HCT116 (cell line): Measurements from ENCODE around the gene KRIT1. TPM values are rescaled to one million over a fixed set of nuclear protein-coding genes. Genes with fewer than 3 reads are reported as not detected.

Experiments
- ATAC-seq: fragments of 200-7000 bp; cut with Tn5 transposase; 2 replicates; pipeline ENCODE4 v1.9.1; 2020; ENCODE audit warnings: mild to moderate bottlenecking, moderate library complexity
- BruUV-seq: library from RNA; stranded (reverse); fragments of 400-500 nt; replicated peaks from 2 replicates; lab custom pipeline; 2021; lab: Mats Ljungman, UMichigan
- CTCF ChIA-PET: fragments of 300-600 bp; sonication (Branson Sonifier 250); formaldehyde crosslinking; loops from one replicate; lab custom pipeline; 2021; ENCODE audit warnings: antibody characterized with exemption; lab: Charles Lee
- POLR2A ChIA-PET: fragments of 300-600, 350-600 bp; sonication (Branson Sonifier 250); formaldehyde crosslinking; loops from one replicate; lab custom pipeline; 2021; ENCODE audit warnings: antibody characterized with exemption; lab: Charles Lee
- RAD21 ChIA-PET, 2 experiments: fragments of 300-600 bp; sonication (Branson Sonifier 250); formaldehyde crosslinking; loops; one replicate each; lab custom pipeline; 2023; ENCODE audit warnings: low total read pairs in 2 of 2; ENCODE audit not compliant: uncharacterized antibody in 2 of 2, unreplicated experiment in 2 of 2, low non-redundant PET in 1 of 2; lab: Charles Lee
- DNase-seq: peaks from one replicate; pipeline ENCODE4 v3.0.0-alpha.2; 2010; ENCODE audit warnings: low read depth, low spot score
- H2AFZ ChIP-seq: fragments of 200-600 bp; shearing (Covaris generic), sonication (generic); 2 replicates; pipeline ENCODE4 v1.6.1; 2017; ENCODE audit warnings: low read depth, mixed run types, mixed read lengths, antibody characterized with exemption, low read length; ENCODE audit not compliant: poor library complexity, severe bottlenecking
- H3K27ac ChIP-seq: 2 replicates; pipeline ENCODE4 v1.5.1; 2012; ENCODE audit warnings: low read depth, low read length
- H3K27me3 ChIP-seq: fragments of 200-600 bp; sonication (generic); 2 replicates; pipeline ENCODE4 v1.6.1; 2016; ENCODE audit warnings: mixed run types, low read length, mixed read lengths; ENCODE audit not compliant: insufficient read depth
- H3K36me3 ChIP-seq, 2 experiments: fragments of 200-500 bp in 1 of 2; fragments of 200-600 bp in 1 of 2; sonication (Bioruptor generic) in 1 of 2; sonication (generic) in 1 of 2; 2 replicates each; pipeline versions ENCODE4 v1.5.1 to v1.6.1; 2014 to 2016; ENCODE audit warnings: low read length in 2 of 2, inconsistent platforms in 1 of 2, mixed read lengths in 1 of 2, mixed run types in 1 of 2; ENCODE audit not compliant: insufficient read depth in 2 of 2, control insufficient read depth in 1 of 2
- H3K4me1 ChIP-seq, 2 experiments: fragments of 200-600 bp in 1 of 2; sonication (generic) in 1 of 2; 2 replicates each; pipeline versions ENCODE4 v1.5.1 to v1.6.1; 2012 to 2017; ENCODE audit warnings: low read length in 2 of 2, inconsistent platforms in 1 of 2, mild to moderate bottlenecking in 1 of 2, mixed read lengths in 1 of 2, mixed run types in 1 of 2, moderate library complexity in 1 of 2; ENCODE audit not compliant: insufficient read depth in 2 of 2, control insufficient read depth in 1 of 2
- H3K4me2 ChIP-seq: fragments of 200-600 bp; sonication (generic); 2 replicates; pipeline ENCODE4 v1.6.1; 2017; ENCODE audit warnings: mixed run types, low read length, mixed read lengths
- H3K4me3 ChIP-seq, 2 experiments: fragments of 200-600 bp in 1 of 2; sonication (generic) in 1 of 2; replicated peaks in 1 of 2; 2 replicates each; pipeline ENCODE4 v1.5.1; 2011 to 2016; ENCODE audit warnings: low read length in 2 of 2, control low read depth in 1 of 2, low read depth in 1 of 2, mild to moderate bottlenecking in 1 of 2, mixed read lengths in 1 of 2, mixed run types in 1 of 2
- H3K79me2 ChIP-seq: fragments of 200-600 bp; sonication (generic); 2 replicates; pipeline ENCODE4 v1.6.1; 2017; ENCODE audit warnings: mild to moderate bottlenecking, mixed run types, low read length, moderate library complexity, mixed read lengths; ENCODE audit not compliant: insufficient read depth
- H3K9ac ChIP-seq: fragments of 200-600 bp; sonication (generic); 2 replicates; pipeline ENCODE4 v1.6.1; 2016; ENCODE audit warnings: low read length, mixed read lengths
- H3K9me2 ChIP-seq: fragments of 200-600 bp; sonication (generic), shearing (Covaris generic); 2 replicates; pipeline ENCODE4 v1.6.1; 2017; ENCODE audit warnings: mixed run types, mild to moderate bottlenecking, moderate library complexity; ENCODE audit not compliant: insufficient read depth
- H3K9me3 ChIP-seq, 2 experiments: fragments of 200-500 bp in 1 of 2; fragments of 200-600 bp in 1 of 2; sonication (Bioruptor generic) in 1 of 2; sonication (generic) in 1 of 2; 2 replicates each; pipeline ENCODE4 v1.6.1; 2014 to 2017; ENCODE audit warnings: low read length in 2 of 2, mixed read lengths in 2 of 2, inconsistent platforms in 1 of 2, low read depth in 1 of 2, mild to moderate bottlenecking in 1 of 2, mixed run types in 1 of 2, moderate library complexity in 1 of 2; ENCODE audit not compliant: control insufficient read depth in 1 of 2, insufficient read depth in 1 of 2
- H4K20me1 ChIP-seq: fragments of 200-600 bp; sonication (generic), shearing (Covaris generic); 2 replicates; pipeline ENCODE4 v1.6.1; 2017; ENCODE audit warnings: mixed run types, mild to moderate bottlenecking, moderate library complexity; ENCODE audit not compliant: insufficient read depth
- CEBPB ChIP-seq: IDR thresholded peaks from 2 replicates; pipeline ENCODE4 v1.6.1; 2012; ENCODE audit warnings: low read depth
- EGR1 ChIP-seq: IDR thresholded peaks from 2 replicates; pipeline ENCODE4 v1.6.1; 2012; ENCODE audit warnings: low read depth
- EZH2 ChIP-seq: fragments of 200-600 bp; sonication (generic); IDR thresholded peaks from 2 replicates; pipeline ENCODE4 v1.6.1; 2017; ENCODE audit warnings: antibody characterized with exemption, mixed run types
- FOSL1 ChIP-seq: IDR thresholded peaks from 2 replicates; pipeline ENCODE4 v1.6.1; 2012; ENCODE audit warnings: low read depth
- SP1 ChIP-seq: IDR thresholded peaks from 2 replicates; pipeline ENCODE4 v1.6.1; 2012; ENCODE audit warnings: low read depth
- SRF ChIP-seq: IDR thresholded peaks from 2 replicates; pipeline ENCODE4 v1.6.1; 2012; ENCODE audit warnings: low read depth
- TCF7L2 ChIP-seq: IDR thresholded peaks from 2 replicates; pipeline ENCODE4 v1.7.0; 2011; ENCODE audit warnings: borderline replicate concordance, inconsistent platforms; ENCODE audit not compliant: insufficient read depth, insufficient read length; ENCODE audit errors: extremely low read depth
- intact Hi-C: fragments of 100-400 bp; cut with micrococcal nuclease; formaldehyde crosslinking; loops from 2 replicates; pipeline ENCODE4 v1.10.0; 2022
- total RNA-seq: library from RNA; stranded (reverse); gene quantifications from one replicate; pipeline ENCODE4 v1.2.1, GENCODE V29; 2021; ENCODE audit not compliant: unreplicated experiment

KRIT1 gene
- total RNA-seq, 1 experiment from 2014 or later, result 32.4 TPM

GRCh38 chr7:92155108-92155739 lies 90.5 kb downstream of the KRIT1 start:
- DNase-seq (no peak), ATAC-seq (no peak)
- no peak overlapping the region for H3K4me2 ChIP-seq
- H3K27me3 ChIP-seq, result no peaks in the 10 kb centered on the region
- no peaks in the 10 kb centered on the region for H3K9me2 ChIP-seq
- no TSS peak for BruUV-seq
- ChIA-PET CTCF (no interaction called here), RAD21 (no interaction called here), POLR2A (no interaction called here)
- intact Hi-C loops, result no loop called here
- H3K4me1 ChIP-seq, result no peaks in the 10 kb centered on the region
- no peaks in the 10 kb centered on the region for H4K20me1 ChIP-seq
- H3K36me3 ChIP-seq, result no peaks in the 10 kb centered on the region
- H3K9ac ChIP-seq, result no peak overlapping the region
- H3K9me3 ChIP-seq, result no peaks in the 10 kb centered on the region
- no peak overlapping the region for H3K27ac ChIP-seq
- no peak overlapping the region for H3K4me3 ChIP-seq
- H3K79me2 ChIP-seq, result no peaks in the 10 kb centered on the region
- no peak overlapping the region for H2AFZ ChIP-seq
- TF ChIP-seq SRF (no peak), SP1 (no peak), TCF7L2 (no peak)

GRCh38 chr7:92150450-92151017 lies 95.2 kb downstream of the KRIT1 start:
- CTCF ChIA-PET, result no interaction called here

More at GRCh38 chr7:92150450-92151017, 95.2 kb downstream of the KRIT1 start:
- no peaks in the 10 kb centered on the region for H3K27me3 ChIP-seq
- TF ChIP-seq EGR1, result no peak
- TF ChIP-seq EZH2, result no peak
- no peak for TF ChIP-seq FOSL1
- TF ChIP-seq CEBPB, result no peak
- H3K27ac ChIP-seq, result no peak overlapping the region
- no peaks in the 10 kb centered on the region for H3K9me3 ChIP-seq
- no peak overlapping the region for H2AFZ ChIP-seq
- RAD21 ChIA-PET, result no interaction called here
- DNase-seq (no peak), ATAC-seq (no peak)
- H3K4me3 ChIP-seq, result no peak overlapping the region
- H3K79me2 ChIP-seq, result no peaks in the 10 kb centered on the region
- POLR2A ChIA-PET, result no interaction called here
- BruUV-seq, result no TSS peak
- H3K4me2 ChIP-seq, result no peak overlapping the region
- no peak overlapping the region for H3K9ac ChIP-seq
- peaks cover 5 to 9% of the 10 kb centered on the region in 2 experiments; a peak in 3 of 4 replicates for H3K4me1 ChIP-seq
- H3K36me3 ChIP-seq, result no peaks in the 10 kb centered on the region
- no peaks in the 10 kb centered on the region for H3K9me2 ChIP-seq
- intact Hi-C loops, result no loop called here
- no peaks in the 10 kb centered on the region for H4K20me1 ChIP-seq
